PC-3 (cell line): ENCODE data around the gene MRC2.

Experiments used
- EZH2 ChIP-seq: fragments of 300-600 bp; sonication (generic); IDR thresholded peaks from one replicate; pipeline ENCODE4 v1.6.1; 2017; ENCODE audit warnings: antibody characterized with exemption, mild to moderate bottlenecking, low read length; ENCODE audit not compliant: unreplicated experiment
- TF ChIP-seq, protein P1 (sequence below): fragments of 300-600 bp; sonication (generic); conservative IDR thresholded peaks from 2 replicates; pipeline ENCODE4 v1.5.1; 2017; ENCODE audit warnings: antibody characterized with exemption, low read depth, mild to moderate bottlenecking, low read length

- TF ChIP-seq, protein P1, sequence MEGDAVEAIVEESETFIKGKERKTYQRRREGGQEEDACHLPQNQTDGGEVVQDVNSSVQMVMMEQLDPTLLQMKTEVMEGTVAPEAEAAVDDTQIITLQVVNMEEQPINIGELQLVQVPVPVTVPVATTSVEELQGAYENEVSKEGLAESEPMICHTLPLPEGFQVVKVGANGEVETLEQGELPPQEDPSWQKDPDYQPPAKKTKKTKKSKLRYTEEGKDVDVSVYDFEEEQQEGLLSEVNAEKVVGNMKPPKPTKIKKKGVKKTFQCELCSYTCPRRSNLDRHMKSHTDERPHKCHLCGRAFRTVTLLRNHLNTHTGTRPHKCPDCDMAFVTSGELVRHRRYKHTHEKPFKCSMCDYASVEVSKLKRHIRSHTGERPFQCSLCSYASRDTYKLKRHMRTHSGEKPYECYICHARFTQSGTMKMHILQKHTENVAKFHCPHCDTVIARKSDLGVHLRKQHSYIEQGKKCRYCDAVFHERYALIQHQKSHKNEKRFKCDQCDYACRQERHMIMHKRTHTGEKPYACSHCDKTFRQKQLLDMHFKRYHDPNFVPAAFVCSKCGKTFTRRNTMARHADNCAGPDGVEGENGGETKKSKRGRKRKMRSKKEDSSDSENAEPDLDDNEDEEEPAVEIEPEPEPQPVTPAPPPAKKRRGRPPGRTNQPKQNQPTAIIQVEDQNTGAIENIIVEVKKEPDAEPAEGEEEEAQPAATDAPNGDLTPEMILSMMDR: peak; percentile 70
- TF ChIP-seq EZH2: no peak
These were observed 92.8 kb downstream of the MRC2 start for GRCh38 chr17:62720126-62720850.
